Measurements from ENCODE around the gene RPL37.
"Not testable (repeated sequence)": the region's sequence is repeated elsewhere in the genome, so short reads cannot be mapped to it uniquely, and the experiment has no call there.

The RPL37 gene

DNA sequence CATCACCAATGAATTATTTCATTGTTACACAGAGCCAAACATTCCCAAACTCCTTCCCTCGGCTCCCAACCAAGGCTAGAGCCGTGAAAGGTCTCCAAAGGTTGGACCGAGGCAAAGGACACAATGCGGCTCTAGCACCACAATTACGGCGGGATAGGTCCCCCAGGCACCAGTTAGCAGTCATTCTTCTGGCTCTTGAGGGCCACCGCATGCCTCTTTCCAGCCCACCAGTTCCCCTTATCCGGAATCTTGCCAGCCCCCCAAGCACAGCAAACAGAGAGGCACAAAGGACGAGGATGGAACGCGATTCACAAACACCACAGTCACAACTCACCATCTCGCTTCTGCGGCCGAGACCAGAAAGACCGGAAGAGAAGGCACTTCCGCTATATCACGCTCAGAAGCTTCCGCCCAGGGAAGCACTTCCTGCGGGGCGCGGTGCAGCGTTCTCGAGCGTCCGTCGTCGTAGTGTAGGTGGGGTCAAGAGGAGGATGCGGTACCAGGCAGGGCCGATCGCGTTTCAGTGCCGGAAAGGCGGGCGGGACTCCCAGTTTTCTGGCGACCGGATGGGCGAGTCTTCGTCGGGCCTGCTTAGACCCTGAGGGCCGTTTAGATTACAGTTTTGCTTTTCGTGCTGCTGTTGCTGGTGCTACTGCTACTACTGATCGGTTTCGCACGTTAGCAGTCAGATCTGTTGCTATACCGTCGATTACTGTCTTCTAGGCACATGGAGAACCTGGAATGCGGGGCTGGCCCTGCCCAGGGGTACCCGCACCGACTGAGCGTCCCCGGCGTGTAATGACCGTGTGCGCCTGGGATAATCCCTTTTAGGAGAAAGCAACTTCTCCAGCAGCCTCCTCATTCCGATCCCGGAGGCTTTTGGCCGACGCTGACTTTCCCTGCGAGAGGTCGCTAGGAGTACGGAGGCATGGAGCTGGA is at the start of gene RPL37:
Gene RPL37, minus strand, starts transcription at position 374 of the 939 bp plus-strand sequence. Its CDS starts 37 bp downstream, at position 337.
- peak; percentile 75 for DNase-seq (ENCODE audit: low read depth)

DNA sequence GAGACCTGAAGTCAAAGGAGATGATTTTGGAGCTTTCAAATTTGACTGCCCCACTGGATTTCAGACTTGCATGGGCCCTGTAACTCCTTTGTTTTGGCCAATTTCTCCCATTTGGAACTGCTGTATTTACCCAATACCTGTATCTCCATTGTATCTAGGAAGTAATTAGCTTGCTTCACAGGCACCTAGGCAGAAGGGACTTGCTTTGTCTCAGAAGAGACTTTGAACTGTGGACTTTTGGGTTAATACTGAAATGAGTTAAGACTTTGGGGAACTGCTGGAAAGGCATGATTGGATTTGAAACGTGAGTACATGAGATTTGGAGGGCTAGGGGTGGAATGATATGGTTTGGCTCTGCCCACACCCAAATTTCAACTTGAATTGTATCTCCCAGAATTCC is 48.0 kb upstream of the RPL37 start:
- DNase-seq (ENCODE audit: low read depth), result not testable (repeated sequence)

DNA sequence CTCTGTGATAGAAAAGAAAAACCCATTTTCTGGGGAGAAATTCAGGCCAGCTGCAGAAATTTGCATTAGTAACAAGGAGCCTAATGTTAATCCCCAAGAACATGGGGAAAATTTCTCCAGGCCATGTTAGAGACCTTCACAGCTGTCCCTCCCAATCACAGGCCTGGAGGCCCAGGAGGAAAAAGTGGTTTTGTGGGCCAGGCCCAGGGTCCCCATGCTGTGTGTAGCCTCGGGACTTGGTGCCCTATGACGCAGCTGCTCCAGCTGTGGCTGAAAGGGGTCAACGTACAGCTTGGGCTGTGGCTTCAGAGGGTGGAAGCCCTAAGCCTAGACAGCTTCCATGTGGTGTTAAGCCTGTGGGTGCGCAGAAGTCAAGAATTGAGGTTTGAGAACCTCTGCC is 47.3 kb upstream of the RPL37 start:
- no peak for DNase-seq (ENCODE audit: low read depth)

DNA sequence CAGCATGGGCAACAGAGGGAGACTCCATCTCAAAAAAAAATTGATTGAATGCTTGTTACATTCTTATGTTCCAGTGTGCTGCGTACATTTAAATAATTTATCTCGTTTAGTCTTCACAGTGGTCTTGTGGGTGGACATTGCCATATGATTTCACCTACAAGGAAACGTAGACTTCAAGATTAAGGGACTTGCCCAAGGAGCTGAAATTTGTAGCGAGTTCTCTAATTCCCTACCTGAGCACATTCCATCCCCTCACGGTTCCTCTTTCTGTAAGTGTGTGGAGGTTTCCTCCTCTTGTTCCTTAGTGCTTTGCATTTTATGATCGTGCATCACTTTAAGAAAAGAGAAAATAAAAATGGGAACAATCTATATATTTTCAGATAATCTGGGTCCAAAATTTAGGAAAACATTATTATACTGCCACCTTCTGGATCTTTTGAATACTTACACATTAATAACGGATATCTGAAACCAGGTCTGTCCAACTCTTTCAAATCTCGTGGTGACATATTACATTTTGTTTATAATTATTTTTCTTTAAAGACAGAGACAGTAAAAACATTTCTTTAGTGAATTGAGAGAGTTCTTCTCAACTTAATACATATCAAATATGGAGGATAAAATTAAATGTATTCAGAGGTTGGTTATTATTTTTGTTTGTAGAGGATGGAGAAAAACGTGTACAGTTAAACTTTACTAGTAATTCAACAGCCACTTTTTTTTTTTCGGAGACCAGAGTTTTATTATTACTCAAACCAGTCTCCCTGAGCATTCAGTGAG is 44.3 kb upstream of the RPL37 start:
- DNase-seq (ENCODE audit: low read depth), result no peak

DNA sequence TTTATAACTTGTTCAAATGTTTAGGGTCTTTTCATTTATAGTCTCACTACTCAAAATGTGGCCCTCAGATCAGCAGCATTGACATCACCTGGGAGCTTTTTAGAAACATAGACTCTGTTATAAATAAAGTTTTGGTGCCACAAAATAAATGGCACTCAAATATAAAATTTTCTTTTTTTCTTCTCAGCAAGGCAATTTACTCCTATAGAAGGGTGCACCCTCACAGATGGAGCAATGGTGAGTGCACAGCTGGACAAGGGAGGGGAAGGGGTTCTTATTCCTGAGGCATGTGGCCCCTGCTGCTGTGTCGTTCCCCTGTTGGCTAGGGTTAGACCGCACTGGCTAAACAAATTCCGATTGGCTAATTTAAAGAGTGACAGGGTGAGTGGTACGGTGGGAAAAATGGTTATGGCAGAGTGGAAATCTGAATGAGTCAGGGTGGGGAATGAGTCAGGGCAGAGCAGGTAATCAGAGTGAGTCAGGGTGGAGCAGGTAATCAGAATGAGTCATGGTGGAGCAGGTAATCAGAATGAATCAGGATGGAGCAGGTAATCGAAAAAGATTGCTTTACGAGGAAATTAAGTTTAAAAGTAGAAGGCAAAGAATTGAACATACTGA is 42.5 kb upstream of the RPL37 start:
- DNase-seq (ENCODE audit: low read depth), result no peak

DNA sequence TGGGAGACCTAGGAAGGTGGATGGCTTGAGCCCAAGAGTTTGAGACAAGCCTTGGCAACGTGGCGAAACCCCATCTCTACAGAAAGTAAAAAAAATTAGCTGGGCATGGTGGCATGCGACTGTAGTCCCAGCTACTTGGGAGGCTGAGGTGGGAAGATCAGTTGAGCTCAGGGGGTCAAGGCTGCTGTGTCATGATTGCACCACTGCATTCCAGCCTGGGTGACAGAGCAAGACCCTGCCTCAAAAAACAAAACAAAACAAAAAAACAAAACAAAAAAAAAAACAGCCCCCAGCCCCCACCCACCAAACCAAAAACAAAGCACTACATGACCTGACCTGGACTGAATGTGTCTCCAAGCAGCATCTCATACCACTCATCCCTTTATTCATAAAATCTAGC is 40.9 kb upstream of the RPL37 start:
- no peak for DNase-seq (ENCODE audit: low read depth)

DNA sequence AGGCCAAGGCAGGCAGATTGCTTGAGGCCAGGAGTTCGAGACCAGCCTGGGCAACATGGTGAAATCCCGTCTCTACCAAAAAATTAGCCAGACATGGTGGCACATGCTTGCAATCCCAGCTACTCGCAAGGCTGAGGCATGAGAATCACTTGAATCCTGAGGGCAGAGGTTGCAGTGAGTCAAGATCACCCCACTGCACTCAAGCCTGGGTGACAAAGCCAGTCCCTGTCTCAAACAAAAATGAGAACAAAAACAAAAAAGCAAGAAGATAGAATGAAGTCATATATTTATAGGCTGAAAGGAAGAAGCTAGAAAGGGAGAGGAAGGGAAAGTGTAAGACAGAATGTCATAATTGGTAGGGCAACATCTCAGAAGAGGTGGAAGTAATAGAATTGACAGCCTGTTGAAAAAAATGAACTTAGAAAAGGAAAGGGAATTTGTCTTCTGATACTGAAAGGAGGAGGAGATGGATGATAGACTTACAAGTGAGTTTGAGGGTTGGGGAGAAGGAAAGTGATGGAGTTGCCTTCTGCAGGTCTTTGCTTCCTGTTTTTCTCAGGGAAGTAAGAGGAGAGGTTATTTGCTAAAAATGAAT is 38.4 kb upstream of the RPL37 start:
- DNase-seq (ENCODE audit: low read depth), result no peak

DNA sequence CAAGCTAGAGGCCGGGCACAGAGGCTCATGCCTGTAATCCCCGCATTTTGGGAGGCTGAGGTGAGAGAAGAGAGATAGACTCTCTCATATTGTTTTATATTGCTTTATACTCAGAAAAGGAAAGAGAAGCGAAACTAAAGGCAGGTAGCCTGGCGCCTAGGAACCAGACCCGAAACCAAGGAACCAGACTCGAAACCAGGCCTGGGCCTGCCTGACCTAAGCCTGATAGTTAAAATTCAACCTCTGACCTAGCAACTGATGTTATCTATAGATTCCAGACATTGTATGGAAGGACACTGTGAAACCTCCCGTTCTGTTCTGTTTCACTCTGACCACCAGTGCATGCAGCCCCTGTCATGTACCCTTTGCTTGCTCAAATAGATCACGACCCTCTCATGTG is 37.2 kb upstream of the RPL37 start:
- not testable (repeated sequence) for DNase-seq (ENCODE audit: low read depth)

DNA sequence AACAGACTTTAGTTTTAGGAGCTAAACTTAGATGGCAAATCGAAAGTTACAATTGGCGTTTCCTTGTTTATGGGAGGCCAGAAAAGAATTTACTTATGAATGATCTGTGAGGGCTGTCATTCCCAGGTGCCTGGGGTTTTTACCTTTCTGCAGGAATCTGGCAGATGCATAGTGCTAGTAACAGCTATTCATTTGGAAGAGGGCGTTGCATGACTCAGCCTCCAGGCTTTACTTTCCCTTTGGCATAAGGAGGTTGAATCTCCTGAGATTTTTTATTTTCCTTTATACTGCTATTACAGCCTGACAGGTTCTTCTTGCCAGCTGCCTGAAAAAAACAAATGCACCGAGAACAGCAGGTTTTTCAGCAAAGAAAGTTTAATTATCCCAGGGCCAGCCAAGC is 36.2 kb upstream of the RPL37 start:
- no peak for DNase-seq (ENCODE audit: low read depth)

DNA sequence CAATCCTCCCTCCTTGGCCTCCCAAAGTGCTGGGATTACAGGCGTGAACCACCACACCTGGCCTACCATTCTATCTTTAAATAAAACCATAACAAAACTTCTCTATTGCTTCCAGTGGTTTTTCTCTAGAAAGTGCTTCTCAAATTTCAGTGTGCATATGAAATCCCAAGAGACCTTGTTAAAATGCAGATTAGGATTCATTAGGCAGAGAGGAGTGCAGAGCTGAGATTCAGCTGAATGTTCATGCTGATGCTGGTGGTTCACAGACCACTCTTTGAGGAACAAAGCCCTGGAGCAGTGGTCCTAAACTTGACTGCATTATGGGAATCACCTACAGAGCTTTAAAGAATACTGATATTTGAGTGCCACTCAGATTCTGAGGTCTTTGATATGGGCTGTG is 34.4 kb upstream of the RPL37 start:
- DNase-seq (ENCODE audit: low read depth), result no peak

DNA sequence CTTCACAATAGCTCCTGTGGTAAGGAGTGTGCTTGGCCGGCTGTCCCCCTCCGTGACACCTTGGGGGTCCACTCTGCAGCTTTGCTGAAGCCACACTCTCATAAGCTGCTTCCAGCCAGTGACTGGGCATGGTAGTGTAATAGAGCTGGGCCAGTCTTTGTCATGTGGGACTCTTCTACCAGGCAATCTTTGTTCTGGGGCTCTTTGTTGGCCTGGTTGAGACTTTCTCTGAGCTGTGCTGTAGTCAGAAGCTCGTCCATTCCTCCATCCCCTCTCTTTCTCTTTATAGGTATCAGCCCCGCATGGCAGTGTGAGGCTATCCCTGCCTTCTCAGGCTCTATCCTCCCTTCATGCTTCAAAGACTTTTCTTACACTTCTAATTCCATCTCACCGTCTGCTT is 31.8 kb upstream of the RPL37 start:
- DNase-seq (ENCODE audit: low read depth), result no peak

DNA sequence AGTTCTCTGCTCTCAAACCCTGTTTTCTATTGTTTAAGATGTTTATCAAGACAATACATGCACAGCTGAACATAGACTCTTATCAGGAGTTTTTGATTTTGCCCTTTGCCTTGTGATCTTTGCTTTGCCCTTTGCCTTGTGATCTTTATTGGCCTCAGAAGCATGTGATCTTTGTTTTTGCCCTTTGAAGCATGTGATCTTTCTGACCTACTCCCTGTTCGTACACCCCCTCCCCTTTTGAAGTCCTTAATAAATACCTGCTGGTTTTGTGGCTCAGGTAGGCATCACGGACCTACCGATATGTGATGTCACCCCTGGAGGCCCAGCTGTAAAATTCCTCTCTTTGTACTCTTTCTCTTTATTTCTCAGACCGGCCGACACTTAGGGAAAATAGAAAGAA is 30.0 kb upstream of the RPL37 start:
- DNase-seq (ENCODE audit: low read depth), result not testable (repeated sequence)

DNA sequence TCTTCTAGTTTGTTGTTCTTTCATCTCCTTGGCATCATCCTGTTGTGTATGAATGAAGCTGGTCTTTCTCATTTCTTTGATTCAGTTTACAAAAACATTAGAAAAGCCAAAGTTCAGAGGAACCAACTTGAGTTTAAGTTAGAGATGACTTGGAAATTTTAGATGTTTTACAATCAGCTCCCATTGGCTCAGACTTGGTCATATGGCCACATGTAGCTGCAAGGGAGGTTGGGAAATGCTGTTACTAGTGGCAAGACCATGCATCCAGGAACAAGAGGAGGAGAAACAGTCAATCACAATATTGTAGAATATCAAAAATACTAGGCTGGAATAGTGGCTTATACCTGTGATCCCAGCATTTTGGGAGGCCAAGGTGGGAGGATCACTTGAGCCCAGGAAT is 25.7 kb upstream of the RPL37 start:
- no peak for DNase-seq (ENCODE audit: low read depth)

DNA sequence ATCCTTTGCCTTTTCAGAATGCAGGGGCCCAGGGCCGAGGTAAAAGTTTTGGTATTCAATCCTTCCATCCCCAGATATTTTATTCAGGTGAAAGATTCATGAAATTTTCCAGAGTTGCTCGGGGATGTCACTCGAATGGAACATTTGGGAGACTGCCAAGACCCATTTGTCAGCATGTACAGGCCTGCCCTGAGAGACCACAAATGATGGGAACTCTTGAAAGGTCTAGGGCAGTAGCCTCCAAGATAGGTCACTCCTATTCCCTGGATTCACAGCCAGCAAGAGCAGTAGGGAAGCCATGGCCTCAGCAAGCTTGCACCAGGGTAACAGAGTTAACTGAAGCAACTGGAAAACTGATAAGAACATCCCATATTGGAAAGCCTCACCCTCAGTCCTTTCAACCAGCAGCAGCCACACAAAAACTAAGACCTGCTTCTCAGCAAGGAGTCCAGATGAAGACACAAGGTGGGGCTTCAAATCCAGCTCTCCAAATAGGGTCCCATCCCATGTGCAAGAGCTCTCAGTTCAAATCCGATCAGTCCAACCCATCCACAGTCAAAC is 18.7 kb upstream of the RPL37 start:
- no peak for DNase-seq (ENCODE audit: low read depth)

DNA sequence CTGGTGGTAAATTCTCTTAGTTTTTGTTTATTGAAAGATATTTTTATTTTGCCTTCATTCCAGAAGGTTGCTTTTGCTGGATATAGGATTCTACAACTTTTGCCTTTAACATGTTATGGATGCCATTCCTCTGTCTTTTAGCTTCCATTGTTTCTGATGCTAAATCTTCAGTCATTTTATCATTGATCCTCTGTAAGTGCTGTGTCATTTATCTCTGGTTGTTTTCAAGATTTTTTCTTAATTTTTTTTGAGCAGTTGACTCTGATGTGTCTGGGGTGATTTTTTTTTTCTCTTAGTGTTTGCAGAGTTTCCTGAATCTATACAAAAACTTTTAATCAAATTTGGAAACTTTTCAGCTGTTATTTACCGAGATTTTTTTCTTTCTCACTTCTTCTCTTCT is 12.5 kb upstream of the RPL37 start:
- no peak for DNase-seq (ENCODE audit: low read depth)

DNA sequence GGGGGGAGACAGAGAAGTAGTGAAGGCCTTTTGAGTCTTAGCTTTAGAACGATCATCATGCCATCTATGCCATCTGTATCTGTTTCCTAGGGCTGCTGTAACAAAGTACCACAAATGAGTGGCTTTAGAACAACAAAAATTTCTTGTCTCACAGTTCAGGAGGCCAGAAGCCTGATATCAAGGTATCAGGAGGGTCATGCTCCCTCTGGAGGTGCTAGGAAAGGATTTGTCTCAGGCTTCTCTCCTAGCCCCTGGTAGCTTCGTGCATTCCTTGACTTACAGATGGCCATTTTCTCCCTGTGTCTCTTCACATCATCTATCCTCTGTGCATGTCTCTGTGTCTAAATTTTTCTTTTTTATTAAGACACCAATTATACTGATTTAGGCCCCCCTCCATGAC is 11.3 kb upstream of the RPL37 start:
- DNase-seq (ENCODE audit: low read depth), result no peak

DNA sequence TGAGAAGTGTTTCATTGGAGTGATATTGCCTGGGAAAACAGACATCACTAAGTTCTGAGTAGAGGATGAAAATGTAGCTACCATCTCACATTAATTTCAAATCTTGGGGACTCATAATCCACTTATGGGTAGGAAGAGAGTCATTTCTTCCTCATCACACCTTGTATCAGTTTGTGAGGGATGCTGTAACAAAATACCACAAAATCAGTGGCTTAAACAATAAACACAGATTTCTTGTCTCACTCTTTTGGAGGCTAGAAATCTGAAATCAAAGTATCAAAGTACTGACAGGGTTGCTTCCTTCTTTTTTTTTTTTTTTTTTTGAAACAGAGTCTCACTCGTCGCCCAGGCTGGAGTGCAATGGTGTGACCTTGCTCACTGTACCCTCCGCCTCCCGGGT is 9.5 kb upstream of the RPL37 start:
- DNase-seq (ENCODE audit: low read depth), result no peak

DNA sequence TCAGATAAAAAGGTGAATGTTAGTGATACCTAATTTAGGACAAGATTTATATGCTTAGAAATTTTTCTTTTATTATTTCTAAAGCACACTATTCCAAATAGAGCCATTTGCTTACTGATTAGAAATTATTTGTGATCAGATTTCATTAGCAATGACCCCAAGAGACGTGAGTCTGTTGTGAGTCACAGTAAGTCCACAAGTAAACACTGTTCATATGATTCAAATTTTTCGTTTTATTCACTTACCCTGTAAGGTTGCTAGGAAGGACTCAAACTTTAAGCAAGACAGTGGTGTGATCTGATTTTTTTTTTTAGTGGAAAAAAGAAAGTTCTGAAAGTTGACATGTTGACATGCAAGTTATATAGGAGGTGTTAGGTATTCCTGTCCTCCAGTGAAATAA is 7.3 kb upstream of the RPL37 start:
- no peak for DNase-seq (ENCODE audit: low read depth)

DNA sequence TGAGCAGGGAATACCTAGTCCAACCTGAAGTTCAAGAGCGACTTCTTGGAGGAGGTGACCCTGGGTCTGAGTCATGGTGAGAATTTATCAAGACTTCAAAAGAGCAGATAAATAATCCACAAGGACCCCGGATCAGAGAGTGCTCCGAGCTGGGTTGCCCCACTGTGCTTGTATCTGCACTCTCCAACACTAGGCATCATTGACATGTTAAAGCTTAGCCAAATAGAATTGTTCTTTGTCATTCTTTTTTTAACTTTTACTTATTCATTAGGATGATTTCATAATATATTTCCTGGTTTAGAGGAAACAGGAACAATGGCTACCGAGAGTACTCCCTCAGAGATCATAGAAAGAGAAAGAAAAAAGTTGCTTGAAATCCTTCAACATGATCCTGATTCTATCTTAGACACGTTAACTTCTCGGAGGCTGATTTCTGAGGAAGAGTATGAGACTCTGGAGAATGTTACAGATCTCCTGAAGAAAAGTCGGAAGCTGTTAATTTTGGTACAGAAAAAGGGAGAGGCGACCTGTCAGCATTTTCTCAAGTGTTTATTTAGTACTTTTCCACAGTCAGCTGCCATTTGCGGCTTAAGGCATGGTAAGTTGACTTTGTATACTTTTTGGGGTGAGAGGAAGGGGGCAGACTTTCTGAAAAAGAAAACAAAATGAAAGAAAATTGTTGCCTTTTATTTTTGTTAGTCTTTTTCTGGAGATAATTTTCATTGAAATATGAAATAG is 6.2 kb upstream of the RPL37 start, which contains the start of gene CARD6:
Gene CARD6, plus strand, starts transcription at position 300 of the 738 bp plus-strand sequence. Its CDS starts 16 bp downstream, at position 316.
- no peak for DNase-seq (ENCODE audit: low read depth)

DNA sequence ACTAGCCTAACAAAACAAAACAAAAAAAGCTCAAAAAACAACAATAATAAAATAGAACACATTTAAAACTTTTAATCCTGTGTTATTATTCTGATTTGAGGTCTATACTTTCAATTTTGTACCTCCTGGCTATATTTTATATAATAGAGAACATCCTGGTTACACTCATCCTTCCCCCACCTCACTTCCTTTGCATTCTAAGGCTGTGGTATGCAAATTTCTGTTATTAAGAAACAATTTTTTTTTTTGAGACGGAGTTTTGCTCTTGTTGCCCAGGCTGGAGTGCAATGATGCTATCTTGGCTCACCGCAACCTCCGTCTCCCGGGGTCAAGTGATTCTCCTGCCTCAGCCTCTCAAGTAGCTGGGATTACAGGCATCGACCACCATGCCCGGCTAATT is 3.1 kb upstream of the RPL37 start:
- peak; percentile 6 for DNase-seq (ENCODE audit: low read depth)

DNA sequence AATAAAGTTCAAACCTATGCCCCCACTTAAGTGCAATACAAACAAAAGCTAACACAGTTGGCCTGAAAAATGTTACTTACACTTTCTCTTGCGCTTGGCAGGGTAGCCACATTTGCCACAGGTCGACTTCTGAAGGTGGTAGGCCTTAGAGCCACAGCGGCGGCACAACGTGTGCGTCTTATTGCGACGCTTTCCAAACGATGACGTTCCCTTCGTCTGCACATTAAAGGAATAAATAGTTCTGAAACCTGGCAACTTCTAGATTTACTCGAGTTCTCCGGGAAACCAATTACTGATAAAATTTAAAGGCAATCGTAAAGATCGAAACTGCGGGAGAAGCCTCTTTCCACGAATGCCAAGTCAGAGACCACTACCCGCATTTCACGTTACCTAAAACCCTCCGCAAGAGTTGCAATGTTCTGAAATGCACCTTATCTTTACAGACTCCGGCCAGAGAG is 602 bp downstream of the RPL37 start:
- DNase-seq (ENCODE audit: low read depth), result peak; percentile 48

Data from T-helper 22 cell (primary cell).